HG03571 (cell line): ENCODE measurements around the gene MLLT10.

Experiments
- ATAC-seq: cut with Tn5 transposase; IDR thresholded peaks from one replicate; pipeline ENCODE4 v1.9.1; 2021; ENCODE audit not compliant: unreplicated experiment

The MLLT10 gene

GRCh38 chr10:21759232-21759631 is 225.2 kb downstream of the MLLT10 start:
- ATAC-seq = no peak

GRCh38 chr10:21760332-21760731 is 226.3 kb downstream of the MLLT10 start:
- no peak for ATAC-seq

GRCh38 chr10:21764466-21765189 is 230.6 kb downstream of the MLLT10 start:
- ATAC-seq = no peak

- no peak for ATAC-seq
Measured at GRCh38 chr10:21769041-21769440, 235.0 kb downstream of the MLLT10 start.

GRCh38 chr10:21771219-21771618 is 237.2 kb downstream of the MLLT10 start:
- ATAC-seq = no peak

GRCh38 chr10:21776883-21777282 is 242.9 kb downstream of the MLLT10 start:
- ATAC-seq = no peak

GRCh38 chr10:21791276-21791675 is 257.2 kb downstream of the MLLT10 start:
- no peak for ATAC-seq
